T-cell (primary cell): ENCODE data around the gene CAMK2A. TPM values are rescaled to one million over a fixed set of nuclear protein-coding genes. Genes with fewer than 3 reads are reported as not detected.
"Not testable (repeated sequence)": the region's sequence is repeated elsewhere in the genome, so short reads cannot be mapped to it uniquely, and the experiment has no call there.

Experiments used
- ATAC-seq, 4 experiments: fragments of 200-7000 bp in 3 of 4; fragments of 150-1000 bp in 1 of 4; cut with Tn5 transposase; replicated peaks in 1 of 4; 1 replicate in 3 of 4; 2 replicates in 1 of 4; pipeline ENCODE4 v1.10.0; 2021; ENCODE audit warnings: moderate library complexity in 3 of 4, mild to moderate bottlenecking in 2 of 4, moderate number of reproducible peaks in 1 of 4
- CTCF ChIA-PET, 2 donors: fragments of 300-600 bp; sonication (Branson Sonifier 250); formaldehyde crosslinking; loops; one replicate each; lab custom pipeline; 2022; ENCODE audit warnings: antibody characterized with exemption in 2 of 2; lab: Charles Lee
- POLR2A ChIA-PET, 2 donors: fragments of 300-600 bp; sonication (Branson Sonifier 250); formaldehyde crosslinking; loops; one replicate each; lab custom pipeline; 2022; ENCODE audit warnings: antibody characterized with exemption in 2 of 2; lab: Charles Lee
- DNase-seq, 35 experiments: peaks; one replicate each; pipeline versions ENCODE4 v3.0.0 to v3.0.0-alpha.2; 2013 to 2023
- H3K27ac ChIP-seq: one replicate; pipeline ENCODE4 v1.5.1; 2013; ENCODE audit warnings: low read length
- H3K27me3 ChIP-seq, 2 experiments: replicated peaks in 1 of 2; 1 replicate in 1 of 2; 2 replicates in 1 of 2; pipeline versions ENCODE4 v1.6.1 to v1.7.0; 2013; ENCODE audit warnings: low read length in 1 of 2, mixed read lengths in 1 of 2; ENCODE audit not compliant: control insufficient read depth in 2 of 2, insufficient read depth in 2 of 2; ENCODE audit errors: extremely low read depth in 1 of 2
- H3K36me3 ChIP-seq, 2 donors: 1 replicate in 1 of 2; 2 replicates in 1 of 2; pipeline versions ENCODE4 v1.6.1 to v1.7.0; 2013; ENCODE audit warnings: low read length in 1 of 2; ENCODE audit not compliant: control insufficient read depth in 2 of 2, insufficient read depth in 1 of 2; ENCODE audit errors: extremely low read depth in 1 of 2
- H3K4me1 ChIP-seq, 2 experiments: 1 replicate in 1 of 2; 2 replicates in 1 of 2; pipeline versions ENCODE4 v1.6.1 to v1.7.0; 2013; ENCODE audit warnings: low read length in 2 of 2, mixed read lengths in 1 of 2; ENCODE audit not compliant: insufficient read depth in 2 of 2, control insufficient read depth in 1 of 2; ENCODE audit errors: extremely low read depth in 1 of 2
- H3K4me3 ChIP-seq, 2 donors: 1 replicate in 1 of 2; 2 replicates in 1 of 2; pipeline versions ENCODE4 v1.5.1 to v1.7.0; 2013; ENCODE audit warnings: mild to moderate bottlenecking in 2 of 2, low read length in 1 of 2, moderate library complexity in 1 of 2; ENCODE audit not compliant: control insufficient read depth in 1 of 2; ENCODE audit errors: extremely low read depth in 1 of 2
- H3K9me3 ChIP-seq: 2 replicates; pipeline ENCODE4 v1.7.0; 2013
- H3K27ac Mint-ChIP-seq, 2 donors: one replicate each; pipeline ENCODE4 v1.8.0; 2020 to 2021; ENCODE audit warnings: mild to moderate bottlenecking in 2 of 2, mixed read lengths in 2 of 2
- H3K27me3 Mint-ChIP-seq, 2 donors: one replicate each; pipeline ENCODE4 v1.8.0; 2021 to 2022; ENCODE audit warnings: mixed read lengths in 2 of 2
- H3K36me3 Mint-ChIP-seq: one replicate; pipeline ENCODE4 v1.8.0; 2021; ENCODE audit warnings: mixed read lengths
- H3K4me1 Mint-ChIP-seq, 3 donors: one replicate each; pipeline ENCODE4 v1.8.0; 2020 to 2022; ENCODE audit warnings: mixed read lengths in 3 of 3, mild to moderate bottlenecking in 1 of 3
- H3K4me3 Mint-ChIP-seq, 3 donors: one replicate each; pipeline ENCODE4 v1.8.0; 2020 to 2022; ENCODE audit warnings: mild to moderate bottlenecking in 3 of 3, mixed read lengths in 3 of 3, moderate library complexity in 3 of 3
- H3K9me3 Mint-ChIP-seq, 3 donors: one replicate each; pipeline ENCODE4 v1.8.0; 2020 to 2022; ENCODE audit warnings: mixed read lengths in 3 of 3
- WGBS: methylation state at CpG from one replicate; pipeline ENCODE4 v1.1.5; 2013; ENCODE audit warnings: missing lambda C conversion rate; ENCODE audit not compliant: insufficient coverage; 5-methylcytosine and 5-hydroxymethylcytosine counted together
- total RNA-seq, 35 experiments: library from RNA in 6 of 35; stranded (reverse) in 6 of 35; fragments of 120-200 nt in 1 of 35; gene quantifications; one replicate each; pipeline versions ENCODE4 v1.2.1 to v1.2.4 and lab custom pipeline; 2013 to 2026

The CAMK2A gene
- total RNA-seq, 5 donors from 2014 or later (not counting 1 experiment from before 2014, with no cell fraction given): not detected

- peaks cover 0 to 36% of the 10 kb centered on the region in 2 experiments for H3K27me3 ChIP-seq
- no CpG with 5 or more reads among the region's 6 CpGs for WGBS
- H3K4me3 Mint-ChIP-seq, H3K36me3 Mint-ChIP-seq, H3K27ac ChIP-seq, H3K4me3 ChIP-seq, H3K27ac Mint-ChIP-seq, CTCF ChIA-PET, H3K4me1 ChIP-seq, ATAC-seq, H3K27me3 Mint-ChIP-seq, H3K9me3 Mint-ChIP-seq, H3K36me3 ChIP-seq, H3K9me3 ChIP-seq, DNase-seq, H3K4me1 Mint-ChIP-seq: not testable (repeated sequence)
- POLR2A ChIA-PET: interaction anchor here in 1 of 2 donors (0.6 kb wide), 1 partner anchor 482 kb away, joined by 4 read pairs; no protein-coding TSS in a partner anchor
These were observed 41.1 kb downstream of the CAMK2A start for GRCh38 chr5:150248493-150248892.

- Histone ChIP-seq H3K27me3 (peaks cover 0 to 32% of the 10 kb centered on the region in 2 experiments), H3K36me3 (no peaks in the 10 kb centered on the region), H3K4me3 (no peak overlapping the region), H3K4me1 (no peaks in the 10 kb centered on the region), H3K9me3 (no peaks in the 10 kb centered on the region), H3K27ac (no peak overlapping the region)
- Mint-ChIP-seq H3K27me3 (peaks cover 6 to 9% of the 10 kb centered on the region in 2 donors), H3K4me1 (no peaks in the 10 kb centered on the region), H3K27ac (no peak overlapping the region), H3K4me3 (no peak overlapping the region), H3K9me3 (no peaks in the 10 kb centered on the region), H3K36me3 (no peaks in the 10 kb centered on the region)
- POLR2A ChIA-PET: interaction anchor here in 1 of 2 donors (0.6 kb wide), 1 partner anchor 483 kb away, joined by 4 read pairs; no protein-coding TSS in a partner anchor
- ATAC-seq (no peak), DNase-seq (no peak)
- WGBS: 89% methylated on average over 4 of the region's 9 CpGs
- CTCF ChIA-PET: no interaction called here
These were observed 41.8 kb downstream of the CAMK2A start for GRCh38 chr5:150247726-150248125.

- H3K4me1 Mint-ChIP-seq: no peaks in the 10 kb centered on the region
- CTCF ChIA-PET: no interaction called here
These were observed 42.7 kb downstream of the CAMK2A start for GRCh38 chr5:150246835-150247234.

GRCh38 chr5:150246429-150246828, 43.1 kb downstream of the CAMK2A start:
- no CpG with 5 or more reads among the region's 5 CpGs for WGBS
- CTCF ChIA-PET: no interaction called here

More at GRCh38 chr5:150246835-150247234, 42.7 kb downstream of the CAMK2A start:
- Histone ChIP-seq H3K27me3 (peaks cover 0 to 27% of the 10 kb centered on the region in 2 experiments), H3K36me3 (no peaks in the 10 kb centered on the region), H3K4me1 (no peaks in the 10 kb centered on the region), H3K9me3 (no peaks in the 10 kb centered on the region), H3K4me3 (no peak overlapping the region), H3K27ac (no peak overlapping the region)
- ATAC-seq (no peak), DNase-seq (no peak)
- Mint-ChIP-seq H3K4me3 (no peak overlapping the region), H3K27ac (no peak overlapping the region), H3K27me3 (peaks cover 6 to 9% of the 10 kb centered on the region in 2 donors), H3K36me3 (no peaks in the 10 kb centered on the region), H3K9me3 (no peaks in the 10 kb centered on the region)
- POLR2A ChIA-PET: no interaction called here
- WGBS: 80% methylated on average over 5 of the region's 5 CpGs

GRCh38 chr5:150245808-150246207, 43.8 kb downstream of the CAMK2A start:
- H3K27ac ChIP-seq: no peak overlapping the region
- H3K4me1 Mint-ChIP-seq: no peaks in the 10 kb centered on the region
- no peaks in the 10 kb centered on the region for H3K9me3 ChIP-seq
- H3K27ac Mint-ChIP-seq: no peak overlapping the region
- no peaks in the 10 kb centered on the region for H3K36me3 Mint-ChIP-seq
- DNase-seq: no peak
- no peak overlapping the region for H3K4me3 ChIP-seq
- no peaks in the 10 kb centered on the region for H3K36me3 ChIP-seq
- ChIA-PET POLR2A (no interaction called here), CTCF (no interaction called here)
- 83% methylated on average over 1 of the region's 3 CpGs for WGBS
- H3K4me1 ChIP-seq: no peaks in the 10 kb centered on the region
- ATAC-seq: no peak
- peaks cover 6 to 9% of the 10 kb centered on the region in 2 donors for H3K27me3 Mint-ChIP-seq
- no peaks in the 10 kb centered on the region for H3K9me3 Mint-ChIP-seq
- H3K27me3 ChIP-seq: peaks cover 0 to 23% of the 10 kb centered on the region in 2 experiments
- H3K4me3 Mint-ChIP-seq: no peak overlapping the region

More at GRCh38 chr5:150246429-150246828, 43.1 kb downstream of the CAMK2A start:
- Histone ChIP-seq H3K4me1 (no peaks in the 10 kb centered on the region), H3K36me3 (no peaks in the 10 kb centered on the region), H3K9me3 (no peaks in the 10 kb centered on the region), H3K27me3 (peaks cover 0 to 24% of the 10 kb centered on the region in 2 experiments), H3K27ac (no peak overlapping the region), H3K4me3 (no peak overlapping the region)
- POLR2A ChIA-PET: no interaction called here
- no peak overlapping the region for H3K4me3 Mint-ChIP-seq
- no peaks in the 10 kb centered on the region for H3K36me3 Mint-ChIP-seq
- H3K27me3 Mint-ChIP-seq: peaks cover 6 to 9% of the 10 kb centered on the region in 2 donors
- H3K9me3 Mint-ChIP-seq: no peaks in the 10 kb centered on the region
- no peaks in the 10 kb centered on the region for H3K4me1 Mint-ChIP-seq
- ATAC-seq (no peak), DNase-seq (no peak)
- H3K27ac Mint-ChIP-seq: no peak overlapping the region

- no peak overlapping the region for H3K4me3 Mint-ChIP-seq
- no peak for ATAC-seq
- WGBS: 70% methylated on average over 8 of the region's 18 CpGs
These were observed 44.3 kb downstream of the CAMK2A start for GRCh38 chr5:150245111-150245789.

More at GRCh38 chr5:150245111-150245789, 44.3 kb downstream of the CAMK2A start:
- Mint-ChIP-seq H3K27me3 (peaks cover 6 to 9% of the 10 kb centered on the region in 2 donors), H3K36me3 (no peaks in the 10 kb centered on the region), H3K27ac (no peak overlapping the region), H3K9me3 (no peaks in the 10 kb centered on the region), H3K4me1 (no peaks in the 10 kb centered on the region)
- no peaks in the 10 kb centered on the region for H3K4me1 ChIP-seq
- H3K27me3 ChIP-seq: peaks cover 0 to 18% of the 10 kb centered on the region in 2 experiments
- ChIA-PET POLR2A (no interaction called here), CTCF (no interaction called here)
- DNase-seq: no peak
- no peaks in the 10 kb centered on the region for H3K36me3 ChIP-seq
- no peak overlapping the region for H3K27ac ChIP-seq
- no peak overlapping the region for H3K4me3 ChIP-seq
- no peaks in the 10 kb centered on the region for H3K9me3 ChIP-seq
